ENCODE data around the gene AKT1.
"Not testable (repeated sequence)": the region's sequence is repeated elsewhere in the genome, so short reads cannot be mapped to it uniquely, and the experiment has no call there.

Gene AKT1

GRCh38 chr14:104729835-104730181, 65.7 kb downstream of the AKT1 start:
- DNase-seq (ENCODE audit: extremely low read depth, low read depth): no peak
- TF ChIP-seq CTCF (IDR thresholded peaks at IDR 0.05; ENCODE audit: low read depth, low read length): no peak

- not testable (repeated sequence) for DNase-seq (ENCODE audit: extremely low read depth, low read depth)
Observed at GRCh38 chr14:104729176-104729834, 66.2 kb downstream of the AKT1 start.

- TF ChIP-seq CTCF (IDR thresholded peaks at IDR 0.05; ENCODE audit: low read depth, low read length): no peak
- no peak for DNase-seq (ENCODE audit: extremely low read depth, low read depth)
Observed at GRCh38 chr14:104728631-104729030, 66.9 kb downstream of the AKT1 start.

GRCh38 chr14:104726600-104727451, 68.7 kb downstream of the AKT1 start:
- TF ChIP-seq CTCF (IDR thresholded peaks at IDR 0.05; ENCODE audit: low read depth, low read length): no peak
- no peak for DNase-seq (ENCODE audit: extremely low read depth, low read depth)

- DNase-seq (ENCODE audit: extremely low read depth, low read depth): no peak
- TF ChIP-seq CTCF (IDR thresholded peaks at IDR 0.05; ENCODE audit: low read depth, low read length): no peak
Observed at GRCh38 chr14:104725772-104726548, 69.6 kb downstream of the AKT1 start.

GRCh38 chr14:104724981-104725771, 70.4 kb downstream of the AKT1 start:
- no peak for DNase-seq (ENCODE audit: extremely low read depth, low read depth)
- TF ChIP-seq CTCF (IDR thresholded peaks at IDR 0.05; ENCODE audit: low read depth, low read length): peak; percentile 37

- no peak for DNase-seq (ENCODE audit: extremely low read depth, low read depth)
- no peak for TF ChIP-seq CTCF (IDR thresholded peaks at IDR 0.05; ENCODE audit: low read depth, low read length)
Observed at GRCh38 chr14:104724407-104724980, 71.1 kb downstream of the AKT1 start.

Data from AG09319 (cell line).